Midbrain (tissue), 1 donor: ENCODE measurements around the gene STXBP6.
A peak's percentile ranks its signal among the peaks of the same experiment; 100 is the strongest.
"Not testable (repeated sequence)": the region's sequence is repeated elsewhere in the genome, so short reads cannot be mapped to it uniquely, and the experiment has no call there.

Experiments
- DNase-seq: peaks from one replicate; lab custom pipeline; 2025; lab: John Stamatoyannopoulos, UW

Gene STXBP6

DNA sequence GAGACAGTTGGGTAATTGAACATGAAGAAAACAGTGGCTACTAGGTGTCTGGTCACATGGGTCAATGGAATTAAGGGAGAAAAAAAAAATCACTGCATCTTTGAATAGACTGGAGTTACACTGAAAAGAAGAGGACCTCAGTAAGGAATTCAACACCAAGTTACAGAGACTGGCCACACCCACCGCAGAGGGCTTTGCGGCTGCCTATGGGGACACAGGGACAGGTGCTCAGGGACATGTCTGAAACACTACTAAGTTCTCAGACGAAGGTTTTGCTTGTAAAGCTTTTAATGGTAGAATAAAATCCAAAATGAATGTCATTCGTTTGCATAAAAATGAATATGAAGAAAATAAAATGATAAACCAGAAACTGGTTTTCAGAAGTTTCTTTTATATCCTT lies 93.8 kb downstream of the STXBP6 start:
- DNase-seq = no peak

DNA sequence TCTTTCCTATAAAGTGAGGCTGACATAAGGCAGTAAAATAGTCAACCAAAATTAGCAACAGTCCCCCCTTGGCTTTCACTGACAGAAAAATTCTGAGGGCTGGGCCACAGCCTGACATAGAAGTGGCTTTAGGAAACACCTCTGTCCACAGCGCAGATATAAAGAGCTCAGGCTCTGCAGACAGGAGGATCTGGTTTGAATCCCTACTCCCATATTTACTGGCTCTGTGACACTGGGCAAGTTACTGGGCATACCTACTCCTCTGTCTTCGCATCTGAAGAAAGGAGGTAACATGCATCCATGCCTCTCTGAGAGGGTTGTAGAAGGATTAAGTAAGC lies 95.3 kb downstream of the STXBP6 start:
- no peak for DNase-seq

DNA sequence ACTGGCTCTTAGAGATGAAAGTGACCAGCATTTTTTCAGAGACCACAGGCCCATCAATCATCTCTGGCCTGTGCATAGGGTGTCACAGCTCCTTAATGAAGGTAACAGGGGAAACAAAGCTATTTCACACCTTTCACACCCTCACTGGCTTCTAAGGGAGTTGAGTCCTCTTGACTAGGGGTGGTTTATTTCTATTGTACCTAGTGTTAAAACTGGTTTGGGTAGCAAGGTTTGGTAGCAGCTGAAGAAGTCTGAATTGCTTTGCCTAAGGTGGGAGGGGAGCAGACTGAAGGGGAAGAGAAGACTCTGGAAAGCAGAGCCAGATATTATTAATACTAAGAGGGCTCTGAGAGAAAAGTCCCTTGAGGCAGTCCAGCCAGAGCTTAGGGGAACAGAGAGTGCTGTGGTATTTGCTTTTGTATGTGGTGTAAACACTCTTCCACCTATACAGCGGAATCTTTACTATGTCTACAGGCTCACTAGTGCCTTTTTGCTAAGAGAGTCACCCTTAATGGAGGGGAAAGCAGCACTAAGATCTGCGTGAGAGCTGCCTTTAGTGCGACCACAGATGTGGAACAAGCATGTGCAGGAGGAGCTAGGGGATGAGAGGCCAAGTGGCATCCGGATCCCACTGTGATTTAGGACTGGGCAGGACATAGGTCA lies 95.8 kb downstream of the STXBP6 start:
- DNase-seq = no peak

DNA sequence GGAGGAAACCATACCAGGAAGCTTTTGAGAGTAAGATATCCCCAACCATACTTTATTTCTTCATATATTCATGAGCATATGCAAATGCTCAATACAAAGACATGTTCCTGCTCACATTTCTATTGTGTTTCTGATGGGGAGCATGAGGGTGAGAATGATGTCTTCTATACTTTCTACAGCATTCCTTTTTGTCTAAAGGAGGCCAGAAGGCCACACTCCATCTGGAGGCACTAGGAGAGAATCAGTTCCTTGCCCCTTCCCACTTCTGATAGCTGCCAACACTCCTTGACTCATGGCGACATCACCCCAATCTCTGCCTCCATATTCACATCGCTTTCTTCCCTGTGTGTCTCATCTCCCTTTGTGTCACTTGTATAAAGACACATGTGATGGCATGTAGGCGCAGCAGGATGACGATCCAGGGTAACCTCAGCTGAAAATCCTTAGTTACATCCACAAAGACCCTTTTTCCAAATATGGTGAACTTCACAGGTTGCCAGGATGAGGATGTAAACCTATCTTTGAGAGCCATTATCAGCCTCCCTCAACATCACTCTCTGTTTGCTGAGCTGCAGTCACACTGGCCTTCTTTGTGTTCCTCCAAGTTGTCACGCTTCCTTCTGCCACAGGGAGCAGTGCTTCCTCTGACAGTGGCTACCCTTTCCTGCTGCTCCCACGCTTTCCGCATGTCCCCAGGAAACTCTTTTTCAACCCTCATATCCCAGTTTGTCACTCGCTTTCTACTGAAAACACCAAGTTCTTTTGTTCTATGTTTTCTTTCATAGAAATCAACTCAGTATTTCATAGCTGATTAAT lies 96.9 kb downstream of the STXBP6 start:
- peak; percentile 61 for DNase-seq

DNA sequence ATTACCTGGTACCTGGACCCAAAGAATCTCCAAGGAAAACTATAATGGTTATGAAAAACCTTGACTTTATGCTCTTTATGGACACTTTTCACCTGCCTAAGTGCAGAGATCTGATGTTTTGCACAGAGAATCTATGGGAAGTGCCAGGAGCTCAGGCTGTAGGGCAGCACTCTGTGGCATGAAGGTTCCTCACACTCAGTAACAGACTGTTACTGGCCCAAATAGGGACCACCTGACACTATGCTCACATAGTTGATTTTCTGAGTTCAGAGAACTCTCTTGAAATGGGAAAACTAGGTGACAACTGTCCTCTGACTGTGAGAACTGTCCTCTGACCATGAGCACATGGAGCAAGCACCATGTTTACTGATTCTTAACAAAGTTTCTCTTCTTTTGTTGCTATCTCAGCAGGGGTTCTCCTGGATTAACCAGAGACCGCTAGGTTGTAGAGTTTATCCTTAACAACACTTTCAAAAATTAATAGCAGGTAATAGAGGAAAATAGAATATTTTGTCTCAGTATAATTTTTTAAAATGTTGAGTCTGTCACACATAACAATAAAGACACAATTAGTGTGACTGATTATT lies 101.6 kb downstream of the STXBP6 start:
- no peak for DNase-seq

DNA sequence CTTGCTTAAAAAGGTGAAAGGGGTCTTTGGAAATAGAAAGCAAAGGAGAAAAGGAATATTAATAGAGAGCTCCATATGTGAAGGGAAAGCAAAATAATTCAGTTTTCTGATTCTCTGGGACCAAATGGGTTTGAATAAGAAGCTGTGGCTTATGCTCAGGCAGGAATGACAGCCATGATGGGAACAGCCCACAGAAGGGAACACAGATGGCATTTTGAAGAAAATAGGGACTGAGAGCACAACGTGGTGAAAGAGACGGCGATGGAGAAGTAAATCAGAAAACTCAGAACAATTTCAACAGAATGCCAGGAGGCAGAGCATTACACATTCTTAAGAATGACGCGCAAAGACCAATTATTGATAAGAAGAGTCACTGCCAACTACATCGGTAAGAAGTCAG lies 102.8 kb downstream of the STXBP6 start:
- DNase-seq = no peak

DNA sequence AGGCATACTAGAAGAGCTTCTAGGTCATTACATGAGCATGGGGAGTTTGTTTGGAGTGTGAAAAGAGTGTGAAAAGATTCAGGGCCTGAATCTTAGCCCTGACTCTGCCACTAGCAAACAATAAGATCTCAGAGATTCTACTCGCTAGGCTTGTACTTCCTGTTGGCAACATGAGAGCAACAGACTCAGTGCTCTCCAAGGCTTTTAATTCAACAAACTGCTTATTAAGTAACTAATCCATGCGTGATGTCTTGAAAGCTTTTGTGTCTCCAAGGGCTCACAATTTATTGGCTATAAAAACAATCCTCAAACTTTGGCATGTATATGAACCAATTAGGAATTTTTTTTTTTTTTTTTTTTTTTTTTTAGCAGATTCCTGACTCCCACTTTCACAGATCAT lies 105.1 kb downstream of the STXBP6 start:
- no peak for DNase-seq

DNA sequence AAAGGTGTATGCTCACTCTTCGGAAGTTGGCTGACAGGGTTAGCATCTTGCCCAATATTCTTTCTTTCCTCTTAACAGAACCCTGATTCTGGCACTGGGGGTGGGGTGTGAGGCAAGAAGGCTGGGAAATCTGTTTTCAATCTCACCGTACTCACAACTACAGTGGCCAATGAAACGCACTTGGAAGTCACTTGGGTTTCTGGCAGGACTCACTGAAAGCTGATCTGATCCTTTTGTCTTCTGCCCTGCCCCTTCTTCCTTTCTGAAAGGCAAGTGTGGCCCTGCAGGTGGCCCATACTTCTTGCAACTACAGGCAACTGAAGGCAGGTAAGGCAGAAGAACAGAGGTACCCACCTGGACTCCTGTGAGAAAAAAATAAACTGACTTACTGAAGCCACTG lies 106.9 kb downstream of the STXBP6 start:
- DNase-seq = no peak

DNA sequence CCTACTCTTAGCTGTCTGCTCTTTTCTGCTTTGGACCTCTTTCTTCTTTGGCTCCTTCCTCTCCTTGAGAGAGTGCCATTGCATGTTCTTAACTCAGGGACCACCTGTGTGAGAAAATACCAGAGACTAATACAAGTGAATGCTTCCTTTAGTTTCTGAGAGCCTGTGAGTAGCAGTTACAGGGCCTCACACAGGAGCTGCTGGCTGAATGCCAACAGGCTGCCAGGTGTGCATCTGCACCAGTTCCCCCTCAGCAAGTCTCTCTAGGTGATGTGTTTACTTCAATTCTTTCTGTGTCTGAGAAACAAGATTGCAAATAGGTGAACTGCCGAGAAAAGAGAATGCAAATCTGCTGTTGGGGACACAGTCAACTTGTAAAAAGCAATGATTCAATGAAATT lies 108.2 kb downstream of the STXBP6 start:
- no peak for DNase-seq

DNA sequence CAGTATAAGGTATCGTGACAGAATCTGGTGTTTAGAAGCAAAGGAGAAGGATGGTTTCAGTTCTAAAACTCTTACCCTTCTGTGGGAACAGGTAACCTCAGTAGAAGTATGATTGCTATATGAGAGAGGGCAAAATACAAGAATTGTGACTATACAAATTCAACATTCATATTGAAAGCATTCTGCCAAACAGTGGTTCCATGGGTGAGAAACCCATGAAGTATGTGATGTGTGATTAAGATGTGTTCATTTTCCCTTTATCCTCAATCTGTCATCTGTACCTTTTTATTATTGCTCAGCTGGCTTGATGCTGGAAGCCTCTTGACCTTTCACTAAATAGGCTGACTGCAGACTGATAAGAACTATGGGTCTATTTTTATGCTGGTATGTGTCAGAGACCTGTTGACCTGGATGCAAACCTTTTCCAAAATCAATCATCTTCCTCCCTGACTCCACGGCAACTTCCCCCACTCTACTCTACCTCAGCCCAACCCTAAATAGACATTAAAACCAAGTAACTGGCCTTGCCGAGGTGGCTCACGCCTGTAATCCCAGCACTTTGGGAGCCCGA lies 109.6 kb downstream of the STXBP6 start:
- no peak for DNase-seq

DNA sequence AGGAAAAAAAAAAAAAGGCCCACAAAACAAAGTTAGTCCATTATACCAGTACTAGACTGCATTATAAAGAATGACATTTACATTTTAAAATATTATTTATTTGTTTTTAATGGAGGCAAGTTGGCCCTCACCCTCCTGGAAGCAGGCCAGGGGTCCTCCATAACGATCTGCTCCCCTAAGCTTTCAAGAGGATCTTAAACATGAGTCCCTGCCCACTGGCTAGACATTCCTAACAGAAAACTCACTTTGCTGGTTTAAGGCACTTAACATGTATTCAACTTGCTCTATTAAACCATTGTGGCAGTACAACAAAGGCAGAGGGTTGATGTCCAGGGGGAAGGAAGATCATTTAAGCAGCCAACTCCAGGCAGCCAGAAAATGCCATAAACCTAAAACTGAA lies 111.4 kb downstream of the STXBP6 start:
- DNase-seq = no peak

DNA sequence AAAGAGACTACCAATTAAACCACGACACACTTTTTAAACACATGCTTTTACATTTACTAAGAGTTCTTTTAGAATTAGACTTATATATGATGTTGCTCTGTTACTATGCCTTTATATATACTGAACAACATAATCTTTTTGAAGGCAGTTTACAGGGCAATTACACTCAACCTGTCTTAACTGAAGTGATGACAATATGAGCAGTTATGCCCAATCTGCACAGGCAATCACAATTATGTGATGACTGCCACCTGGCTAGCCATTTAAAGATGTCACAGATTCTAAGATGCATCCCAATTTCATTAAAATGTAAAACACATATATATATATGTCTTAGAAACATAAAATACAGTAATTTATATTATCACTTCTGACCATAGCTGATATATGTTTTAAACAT lies 112.6 kb downstream of the STXBP6 start:
- DNase-seq = no peak

DNA sequence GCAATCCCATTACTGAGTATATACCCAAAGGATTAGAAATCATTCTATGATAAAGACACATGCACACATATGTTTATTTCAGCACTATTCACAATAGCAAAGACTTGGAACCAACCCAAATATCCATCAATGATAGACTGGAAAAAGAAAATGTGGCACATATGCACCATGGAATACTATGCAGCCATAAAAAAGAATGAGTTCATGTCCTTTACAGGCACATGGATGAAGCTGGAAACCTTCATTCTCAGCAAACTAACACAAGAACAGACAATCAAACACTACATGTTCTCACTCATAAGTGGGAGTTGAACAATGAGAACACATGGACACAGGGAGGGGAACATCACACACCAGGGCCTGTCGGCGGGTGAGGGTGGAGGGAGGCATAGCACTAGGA lies 113.2 kb downstream of the STXBP6 start:
- not testable (repeated sequence) for DNase-seq

DNA sequence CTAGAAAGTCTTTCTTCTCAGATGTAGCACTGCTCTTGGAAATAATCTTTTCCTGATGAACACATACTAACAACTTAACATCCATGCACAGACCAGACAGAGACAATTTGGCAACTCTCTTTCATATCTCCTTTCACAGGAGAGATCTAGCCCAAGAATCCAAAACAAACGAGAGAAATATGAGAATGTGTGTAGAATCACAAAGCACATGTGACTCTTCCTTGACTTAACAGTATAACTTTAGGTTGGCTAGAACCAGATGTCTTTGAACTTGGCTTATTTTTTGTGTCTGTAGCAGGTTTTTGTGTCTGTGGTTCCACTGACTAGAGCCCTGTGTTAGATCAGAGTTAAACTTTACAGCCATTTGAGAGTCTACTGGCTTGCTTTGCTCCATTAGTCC lies 114.2 kb downstream of the STXBP6 start:
- DNase-seq = no peak

DNA sequence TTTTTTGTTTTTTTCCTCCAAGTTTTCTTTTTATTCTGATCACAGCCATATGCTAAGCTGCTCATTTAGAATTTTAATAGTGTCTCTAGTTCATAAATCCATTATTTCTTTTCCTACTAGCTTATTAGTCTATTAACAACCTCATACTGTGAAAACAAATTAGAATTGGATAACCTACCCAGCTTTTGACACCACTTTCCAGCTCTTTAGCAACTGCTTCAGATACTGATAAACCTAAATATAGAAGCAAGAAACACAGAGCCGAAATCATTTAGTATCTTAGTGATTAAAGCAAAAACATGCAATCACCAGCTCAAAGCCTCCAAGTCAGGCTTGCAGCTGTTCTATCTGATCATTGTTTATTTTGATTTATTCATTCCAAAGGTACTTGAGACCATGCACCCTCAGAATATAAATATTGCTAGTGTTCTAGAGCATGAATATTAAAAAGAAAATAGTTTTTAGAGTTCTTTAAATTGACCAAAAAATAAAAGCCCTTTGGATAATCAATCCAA lies 121.5 kb downstream of the STXBP6 start:
- no peak for DNase-seq

DNA sequence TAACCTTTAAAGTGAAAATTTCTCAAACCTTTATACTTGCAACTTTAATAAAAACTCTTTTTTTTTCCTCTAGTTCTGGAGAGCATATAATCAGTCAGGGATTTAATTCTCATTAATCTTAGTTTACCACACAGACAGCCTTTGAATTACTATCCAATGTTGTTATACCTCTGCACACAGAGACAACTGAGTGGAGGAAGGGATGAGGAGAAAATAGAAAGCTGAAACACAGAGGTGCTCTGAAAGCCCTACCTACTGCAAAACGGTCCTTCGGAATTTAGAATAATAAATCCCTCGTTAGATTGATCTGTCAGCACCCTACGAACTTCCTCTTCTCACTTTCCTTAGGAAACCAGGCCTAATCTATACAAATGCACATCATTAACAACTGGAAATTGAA lies 122.1 kb downstream of the STXBP6 start:
- DNase-seq = no peak

DNA sequence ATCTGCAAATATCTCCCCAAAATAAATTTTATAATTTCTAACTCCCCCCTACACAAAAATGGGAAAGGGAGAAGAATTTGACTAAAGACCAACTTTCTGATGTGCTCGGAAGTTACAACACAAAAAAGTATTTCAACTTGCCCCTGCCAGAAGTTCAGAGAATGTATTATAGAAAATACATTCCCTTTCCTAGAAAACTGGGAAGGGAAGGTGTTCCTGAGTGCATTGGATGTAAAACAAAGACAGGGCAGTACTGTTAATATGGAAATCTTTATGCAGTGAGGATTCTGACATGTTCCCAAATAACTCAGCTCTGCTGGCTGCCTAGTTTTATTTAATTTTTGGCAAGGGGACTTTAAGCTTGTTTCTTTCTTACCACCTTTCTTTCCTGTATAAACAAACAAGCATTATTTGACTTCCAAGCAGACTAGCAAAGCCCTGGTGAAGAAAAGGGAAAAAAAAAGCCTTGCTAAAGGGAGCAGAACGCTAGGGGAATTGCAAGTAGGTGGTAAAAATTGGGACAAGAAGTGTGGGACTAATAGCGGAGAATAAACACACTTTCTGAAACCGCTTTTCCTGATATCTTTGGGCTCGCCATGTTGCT lies 124.1 kb downstream of the STXBP6 start:
- DNase-seq = peak; percentile 30

DNA sequence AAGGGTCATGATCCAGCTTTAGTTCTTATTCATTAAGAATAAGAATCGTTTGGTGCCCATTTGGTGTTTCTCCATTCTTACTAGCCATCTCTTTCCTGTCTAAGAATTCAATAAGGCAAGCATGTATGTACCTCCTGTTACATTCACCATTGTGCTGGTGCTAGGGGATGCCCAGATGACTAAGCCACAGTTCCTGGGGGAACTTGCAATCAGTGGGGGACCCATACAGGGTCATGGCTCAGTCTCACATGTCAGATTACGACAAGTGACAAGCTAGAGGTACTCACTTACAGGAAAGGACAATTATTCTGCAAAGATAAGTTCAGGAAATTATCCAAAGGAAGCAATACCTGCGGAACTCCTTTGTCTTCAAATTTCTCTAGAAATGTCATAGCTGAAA lies 125.4 kb downstream of the STXBP6 start:
- no peak for DNase-seq

DNA sequence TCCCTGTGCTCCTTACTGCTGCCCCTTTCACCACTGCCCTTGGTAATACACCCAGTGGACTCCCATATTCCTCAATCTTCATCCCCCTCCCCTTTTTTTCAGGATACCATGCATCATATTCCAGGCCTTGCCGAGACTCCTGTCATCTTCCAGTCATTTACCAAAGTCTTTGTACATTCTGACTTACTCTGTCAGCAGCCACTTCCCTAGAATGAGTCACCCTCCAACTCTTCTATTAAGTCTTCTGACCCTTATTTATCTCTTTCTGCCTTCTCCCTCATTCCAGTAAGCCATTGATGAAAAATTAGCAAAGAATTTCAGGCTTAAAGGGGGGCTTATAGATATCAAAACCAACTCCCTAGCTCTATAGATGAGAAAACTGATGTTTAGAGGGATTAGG lies 128.0 kb downstream of the STXBP6 start:
- DNase-seq = no peak

DNA sequence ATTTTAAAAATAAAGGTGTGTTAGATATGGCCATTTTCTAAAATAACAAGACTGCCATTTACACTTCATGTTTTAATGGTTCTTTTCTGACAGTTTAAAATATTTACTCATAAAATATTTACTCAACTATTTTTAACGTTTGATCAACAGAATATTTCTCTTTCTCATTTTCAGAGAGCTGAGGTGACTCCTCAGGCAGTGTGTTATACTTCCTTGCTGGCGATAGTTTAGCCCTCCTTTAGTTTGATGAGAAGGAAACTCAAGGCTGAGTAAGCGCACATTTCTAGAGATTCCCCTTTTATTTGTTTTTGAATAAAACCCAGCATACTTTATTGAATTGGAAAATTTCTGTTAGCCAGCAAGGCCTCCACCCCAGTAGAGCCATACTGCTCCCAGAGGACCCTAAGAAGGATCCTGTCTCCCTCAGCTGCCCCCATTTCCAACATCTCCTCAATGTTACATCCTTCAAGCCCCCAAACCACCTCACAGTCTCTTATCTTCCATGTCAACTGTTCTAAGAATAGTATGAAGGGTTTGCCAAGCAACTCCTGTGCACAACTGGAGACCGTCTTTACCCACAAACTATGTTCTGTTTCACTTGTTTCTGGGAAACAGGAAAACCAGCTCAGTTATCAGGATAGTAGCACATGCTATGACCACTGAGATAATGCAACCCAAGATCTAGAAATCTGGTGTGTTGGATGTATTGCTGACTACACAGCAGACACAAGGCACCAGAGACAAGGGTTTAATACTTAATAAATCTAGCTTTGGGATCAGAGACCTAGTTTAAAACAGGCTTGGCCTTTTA lies 129.5 kb downstream of the STXBP6 start:
- no peak for DNase-seq

DNA sequence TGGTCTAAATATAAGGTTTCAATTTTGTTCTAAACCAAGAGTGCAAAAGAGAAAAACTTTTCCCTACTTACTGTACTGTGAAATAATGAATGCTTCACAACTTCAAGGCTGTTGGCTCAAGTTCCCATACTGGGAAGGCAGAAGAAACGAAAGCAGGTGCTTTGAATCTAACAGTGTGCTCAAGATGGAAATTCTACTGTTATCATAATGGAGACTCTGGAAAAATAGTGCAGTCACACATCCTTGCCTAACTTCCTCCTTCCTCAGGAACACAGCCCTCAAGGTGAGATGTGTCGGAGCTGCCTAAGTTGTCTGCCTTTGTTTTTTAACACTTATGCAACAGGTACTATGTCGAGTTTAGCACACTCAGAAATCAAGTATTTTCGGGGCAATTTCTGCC lies 131.1 kb downstream of the STXBP6 start:
- DNase-seq = no peak
